ENCODE data around the gene AGPS.

The AGPS gene

GRCh38 chr2:177506505-177506904 lies 113.9 kb downstream of the AGPS start:
- no peak overlapping the region for H3K4me3 ChIP-seq
- H3K27me3 ChIP-seq = no peaks in the 10 kb centered on the region
- TF ChIP-seq Cebpa-rat (IDR thresholded peaks at IDR 0.05) = no peak
- H3K4me2 ChIP-seq = no peak overlapping the region
- no peaks in the 10 kb centered on the region; the same call in 1 of the 2 replicates for H3K36me3 ChIP-seq
- H3K4me1 ChIP-seq = no peaks in the 10 kb centered on the region
- no peaks in the 10 kb centered on the region for H3K9me3 ChIP-seq
- H3K9ac ChIP-seq = no peak overlapping the region
- no peak overlapping the region for H3K27ac ChIP-seq
- H4K20me1 ChIP-seq = no peaks in the 10 kb centered on the region

GRCh38 chr2:177506998-177507397 lies 114.4 kb downstream of the AGPS start:
- H3K27ac ChIP-seq = no peak overlapping the region
- H3K4me3 ChIP-seq = no peak overlapping the region
- no peak overlapping the region for H3K4me2 ChIP-seq
- no peaks in the 10 kb centered on the region for H3K27me3 ChIP-seq
- H4K20me1 ChIP-seq = no peaks in the 10 kb centered on the region
- no peaks in the 10 kb centered on the region for H3K9me3 ChIP-seq
- no peak overlapping the region for H3K9ac ChIP-seq
- no peaks in the 10 kb centered on the region; the same call in 1 of the 2 replicates for H3K36me3 ChIP-seq
- no peak for TF ChIP-seq Cebpa-rat (IDR thresholded peaks at IDR 0.05)
- H3K4me1 ChIP-seq = no peaks in the 10 kb centered on the region

- Histone ChIP-seq H3K27me3 (no peaks in the 10 kb centered on the region), H3K27ac (no peak overlapping the region), H3K4me2 (no peak overlapping the region), H3K4me3 (no peak overlapping the region), H3K9me3 (no peaks in the 10 kb centered on the region), H3K36me3 (peaks cover 32% of the 10 kb centered on the region; the same call in 1 of the 2 replicates), H3K9ac (no peak overlapping the region), H4K20me1 (no peaks in the 10 kb centered on the region), H3K4me1 (no peaks in the 10 kb centered on the region)
- TF ChIP-seq Cebpa-rat (IDR thresholded peaks at IDR 0.05) = no peak
These were observed 124.4 kb downstream of the AGPS start for GRCh38 chr2:177516824-177517544.

- H3K36me3 ChIP-seq = peaks cover 30% of the 10 kb centered on the region; the same call in 1 of the 2 replicates
These were observed 126.2 kb downstream of the AGPS start for GRCh38 chr2:177518754-177519153.

GRCh38 chr2:177519534-177520115 lies 127.1 kb downstream of the AGPS start:
- peaks cover 31% of the 10 kb centered on the region; the same call in 1 of the 2 replicates for H3K36me3 ChIP-seq
- H3K9me3 ChIP-seq = no peaks in the 10 kb centered on the region
- H3K9ac ChIP-seq = no peak overlapping the region
- H3K27ac ChIP-seq = no peak overlapping the region
- no peaks in the 10 kb centered on the region for H3K4me1 ChIP-seq
- no peaks in the 10 kb centered on the region for H3K27me3 ChIP-seq
- no peaks in the 10 kb centered on the region for H4K20me1 ChIP-seq
- H3K4me2 ChIP-seq = no peak overlapping the region
- no peak overlapping the region for H3K4me3 ChIP-seq
- no peak for TF ChIP-seq Cebpa-rat (IDR thresholded peaks at IDR 0.05)

More at GRCh38 chr2:177518754-177519153, 126.2 kb downstream of the AGPS start:
- H3K9me3 ChIP-seq = no peaks in the 10 kb centered on the region
- no peak overlapping the region for H3K4me3 ChIP-seq
- no peaks in the 10 kb centered on the region for H3K27me3 ChIP-seq
- no peak overlapping the region for H3K4me2 ChIP-seq
- no peaks in the 10 kb centered on the region for H3K4me1 ChIP-seq
- H3K9ac ChIP-seq = no peak overlapping the region
- H3K27ac ChIP-seq = no peak overlapping the region
- no peak for TF ChIP-seq Cebpa-rat (IDR thresholded peaks at IDR 0.05)
- no peaks in the 10 kb centered on the region for H4K20me1 ChIP-seq

- TF ChIP-seq Cebpa-rat (IDR thresholded peaks at IDR 0.05) = no peak
These were observed 127.8 kb downstream of the AGPS start for GRCh38 chr2:177520324-177520723.

GRCh38 chr2:177523781-177524180 lies 131.2 kb downstream of the AGPS start:
- Histone ChIP-seq H3K36me3 (peaks cover 33% of the 10 kb centered on the region; the same call in 1 of the 2 replicates), H3K27ac (no peak overlapping the region), H3K4me3 (no peak overlapping the region), H3K27me3 (no peaks in the 10 kb centered on the region), H3K4me2 (no peak overlapping the region), H3K9ac (no peak overlapping the region), H3K4me1 (no peaks in the 10 kb centered on the region), H4K20me1 (no peaks in the 10 kb centered on the region), H3K9me3 (no peaks in the 10 kb centered on the region)
- no peak for TF ChIP-seq Cebpa-rat (IDR thresholded peaks at IDR 0.05)

More at GRCh38 chr2:177520324-177520723, 127.8 kb downstream of the AGPS start:
- Histone ChIP-seq H3K4me1 (no peaks in the 10 kb centered on the region), H3K4me3 (no peak overlapping the region), H3K36me3 (peaks cover 33% of the 10 kb centered on the region; the same call in 1 of the 2 replicates), H3K4me2 (no peak overlapping the region), H3K27me3 (no peaks in the 10 kb centered on the region), H4K20me1 (no peaks in the 10 kb centered on the region), H3K27ac (no peak overlapping the region), H3K9ac (no peak overlapping the region), H3K9me3 (no peaks in the 10 kb centered on the region)

- H3K27me3 ChIP-seq = no peaks in the 10 kb centered on the region
- TF ChIP-seq Cebpa-rat (IDR thresholded peaks at IDR 0.05) = no peak
- no peak overlapping the region for H3K4me3 ChIP-seq
- H3K36me3 ChIP-seq = peaks cover 24% of the 10 kb centered on the region; the same call in 1 of the 2 replicates
- no peaks in the 10 kb centered on the region for H4K20me1 ChIP-seq
- H3K27ac ChIP-seq = no peak overlapping the region
- H3K4me2 ChIP-seq = no peak overlapping the region
- no peak overlapping the region for H3K9ac ChIP-seq
- H3K9me3 ChIP-seq = no peaks in the 10 kb centered on the region
- H3K4me1 ChIP-seq = no peaks in the 10 kb centered on the region
These were observed 132.9 kb downstream of the AGPS start for GRCh38 chr2:177525351-177525924.

GRCh38 chr2:177528351-177528933 lies 135.9 kb downstream of the AGPS start:
- no peak overlapping the region for H3K4me2 ChIP-seq
- no peak for TF ChIP-seq Cebpa-rat (IDR thresholded peaks at IDR 0.05)
- H3K36me3 ChIP-seq = peaks cover 9% of the 10 kb centered on the region; the same call in 1 of the 2 replicates
- H3K9ac ChIP-seq = no peak overlapping the region
- H3K9me3 ChIP-seq = no peaks in the 10 kb centered on the region
- H4K20me1 ChIP-seq = no peaks in the 10 kb centered on the region
- H3K27ac ChIP-seq = no peak overlapping the region
- no peaks in the 10 kb centered on the region for H3K4me1 ChIP-seq
- no peaks in the 10 kb centered on the region for H3K27me3 ChIP-seq
- H3K4me3 ChIP-seq = no peak overlapping the region

GRCh38 chr2:177529166-177529565 lies 136.6 kb downstream of the AGPS start:
- H3K9ac ChIP-seq = no peak overlapping the region
- H3K27me3 ChIP-seq = no peaks in the 10 kb centered on the region
- H3K9me3 ChIP-seq = no peaks in the 10 kb centered on the region
- H3K4me1 ChIP-seq = no peaks in the 10 kb centered on the region
- H4K20me1 ChIP-seq = no peaks in the 10 kb centered on the region
- no peak overlapping the region for H3K4me3 ChIP-seq
- no peak overlapping the region for H3K27ac ChIP-seq
- TF ChIP-seq Cebpa-rat (IDR thresholded peaks at IDR 0.05) = no peak
- peaks cover 4% of the 10 kb centered on the region; the same call in 1 of the 2 replicates for H3K36me3 ChIP-seq
- no peak overlapping the region for H3K4me2 ChIP-seq
